SJSA1 (cell line): ENCODE data around the gene PCBD1. TPM values are rescaled to one million over a fixed set of nuclear protein-coding genes. Genes with fewer than 3 reads are reported as not detected.
"Not testable (repeated sequence)": the region's sequence is repeated elsewhere in the genome, so short reads cannot be mapped to it uniquely, and the experiment has no call there.

Source experiments
- DNase-seq, 2 experiments: peaks; one replicate each; pipeline ENCODE4 v3.0.0-alpha.2; 2015 to 2020; ENCODE audit warnings: low spot score in 2 of 2, low read depth in 1 of 2
- H3K27ac ChIP-seq: fragments of 250-450 bp; sonication (Bioruptor Pico); 2 replicates; pipeline ENCODE4 v1.5.1; 2020; ENCODE audit warnings: mild to moderate bottlenecking, moderate library complexity
- H3K27me3 ChIP-seq: fragments of 250-450 bp; sonication (Bioruptor Pico); replicated peaks from 2 replicates; pipeline ENCODE4 v1.5.1; 2020; ENCODE audit warnings: mild to moderate bottlenecking, moderate library complexity
- H3K36me3 ChIP-seq: fragments of 250-450 bp; sonication (Bioruptor Pico); 2 replicates; pipeline ENCODE4 v1.5.1; 2020; ENCODE audit warnings: mild to moderate bottlenecking
- H3K4me1 ChIP-seq: fragments of 250-450 bp; sonication (Bioruptor Pico); replicated peaks from 2 replicates; pipeline ENCODE4 v1.6.1; 2021; ENCODE audit warnings: mild to moderate bottlenecking
- H3K4me3 ChIP-seq: fragments of 250-450 bp; sonication (Bioruptor Pico); 2 replicates; pipeline ENCODE4 v1.5.1; 2020; ENCODE audit warnings: mild to moderate bottlenecking
- H3K9me3 ChIP-seq: fragments of 250-450 bp; sonication (Bioruptor Pico); replicated peaks from 2 replicates; pipeline ENCODE4 v1.5.1; 2020; ENCODE audit warnings: mild to moderate bottlenecking
- total RNA-seq: library from RNA; depleted of rRNA; stranded (reverse); fragments of >200 nt; shearing (Covaris generic); gene quantifications from 2 replicates; pipeline ENCODE4 v1.2.3, GENCODE V29; 2014

Gene PCBD1
- total RNA-seq, 1 experiment from 2014 or later: 32.8 TPM

DNA sequence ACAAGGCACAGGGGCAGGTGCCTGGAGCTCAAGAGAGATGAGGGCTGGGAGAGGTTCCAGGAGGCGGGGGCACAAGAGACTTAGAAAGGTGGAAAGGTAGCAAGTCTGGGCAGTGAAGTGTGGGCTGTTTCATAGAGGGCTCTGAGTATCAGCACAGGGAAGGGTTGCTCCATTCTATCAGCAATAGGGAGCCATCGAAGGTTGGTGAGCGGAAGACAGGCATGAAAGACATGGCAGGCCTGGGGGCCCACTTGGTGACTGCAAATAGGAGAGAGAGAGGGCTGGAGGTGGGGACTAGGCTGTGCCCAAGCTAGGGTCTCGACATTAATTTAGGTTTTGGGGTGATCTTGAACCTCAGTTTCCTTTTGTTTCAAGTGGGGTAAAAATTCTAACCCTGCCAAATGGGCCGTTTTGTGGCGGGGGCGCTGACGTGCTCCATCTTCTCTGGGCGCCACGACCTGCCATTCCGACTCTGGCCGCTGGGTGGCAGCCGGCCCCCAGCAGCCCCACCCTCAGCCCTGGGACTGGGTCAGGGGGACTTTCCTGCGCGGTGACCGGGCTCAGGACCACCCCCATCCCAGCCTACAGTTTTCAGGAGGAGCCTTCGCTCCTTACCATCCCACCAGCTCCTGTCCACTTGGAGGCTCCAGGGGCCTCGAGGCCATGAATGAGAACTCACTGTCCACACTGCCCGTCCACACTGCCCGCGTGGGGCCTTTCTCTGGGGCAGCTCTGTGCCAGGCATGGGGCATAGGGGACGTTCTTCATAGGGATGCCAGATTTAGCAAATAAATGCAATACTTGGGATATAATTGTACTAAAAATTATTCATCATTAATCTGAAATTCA lies 37.2 kb upstream of the PCBD1 start:
- DNase-seq: peak; percentile 27 to 55
- H3K27me3 ChIP-seq: peaks cover 9% of the 10 kb centered on the region

GRCh38 chr10:70923696-70924095 lies 35.3 kb upstream of the PCBD1 start:
- H3K4me1 ChIP-seq: no peaks in the 10 kb centered on the region
- H3K27ac ChIP-seq: no peak overlapping the region
- no peaks in the 10 kb centered on the region for H3K36me3 ChIP-seq
- peaks cover 9% of the 10 kb centered on the region for H3K27me3 ChIP-seq
- no peaks in the 10 kb centered on the region for H3K9me3 ChIP-seq
- H3K4me3 ChIP-seq: no peak overlapping the region
- no peak for DNase-seq

More for the DNA sequence above, 37.2 kb upstream of the PCBD1 start:
- Histone ChIP-seq H3K4me1 (no peaks in the 10 kb centered on the region), H3K4me3 (no peak overlapping the region), H3K27ac (no peak overlapping the region), H3K36me3 (no peaks in the 10 kb centered on the region), H3K9me3 (no peaks in the 10 kb centered on the region)

- H3K4me1 ChIP-seq: no peaks in the 10 kb centered on the region
- DNase-seq: no peak
- peaks cover 17% of the 10 kb centered on the region for H3K27me3 ChIP-seq
- H3K9me3 ChIP-seq: no peaks in the 10 kb centered on the region
- H3K4me3 ChIP-seq: no peak overlapping the region
- H3K27ac ChIP-seq: no peak overlapping the region
- H3K36me3 ChIP-seq: no peaks in the 10 kb centered on the region
Measured at GRCh38 chr10:70921285-70921684, 32.9 kb upstream of the PCBD1 start.

DNA sequence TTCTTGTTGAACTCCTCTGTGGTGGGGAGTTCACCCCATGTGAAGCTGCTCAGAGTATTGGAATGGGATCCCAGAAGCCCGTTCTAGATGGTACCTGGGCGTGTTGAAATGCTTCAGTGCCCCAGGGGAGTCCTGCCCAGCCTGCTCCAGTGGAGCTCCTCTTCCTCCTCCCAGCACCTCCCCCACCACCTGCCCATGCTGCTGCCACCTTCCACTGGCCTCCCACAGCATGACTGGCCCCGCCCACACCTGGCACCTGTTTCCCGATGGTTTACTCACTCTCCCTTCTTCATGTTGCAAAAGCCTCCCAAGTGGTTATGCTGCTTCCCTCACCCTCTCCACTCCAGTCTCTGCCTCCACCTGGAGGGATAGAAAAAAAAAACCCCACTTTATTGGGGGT lies 32.2 kb upstream of the PCBD1 start:
- no peak overlapping the region for H3K4me3 ChIP-seq

GRCh38 chr10:70919906-70920305 lies 31.5 kb upstream of the PCBD1 start:
- H3K27me3 ChIP-seq: peaks cover 17% of the 10 kb centered on the region

More for the DNA sequence above, 32.2 kb upstream of the PCBD1 start:
- no peaks in the 10 kb centered on the region for H3K36me3 ChIP-seq
- H3K27me3 ChIP-seq: peaks cover 17% of the 10 kb centered on the region
- DNase-seq: no peak
- H3K9me3 ChIP-seq: no peaks in the 10 kb centered on the region
- no peak overlapping the region for H3K27ac ChIP-seq
- H3K4me1 ChIP-seq: no peaks in the 10 kb centered on the region

DNA sequence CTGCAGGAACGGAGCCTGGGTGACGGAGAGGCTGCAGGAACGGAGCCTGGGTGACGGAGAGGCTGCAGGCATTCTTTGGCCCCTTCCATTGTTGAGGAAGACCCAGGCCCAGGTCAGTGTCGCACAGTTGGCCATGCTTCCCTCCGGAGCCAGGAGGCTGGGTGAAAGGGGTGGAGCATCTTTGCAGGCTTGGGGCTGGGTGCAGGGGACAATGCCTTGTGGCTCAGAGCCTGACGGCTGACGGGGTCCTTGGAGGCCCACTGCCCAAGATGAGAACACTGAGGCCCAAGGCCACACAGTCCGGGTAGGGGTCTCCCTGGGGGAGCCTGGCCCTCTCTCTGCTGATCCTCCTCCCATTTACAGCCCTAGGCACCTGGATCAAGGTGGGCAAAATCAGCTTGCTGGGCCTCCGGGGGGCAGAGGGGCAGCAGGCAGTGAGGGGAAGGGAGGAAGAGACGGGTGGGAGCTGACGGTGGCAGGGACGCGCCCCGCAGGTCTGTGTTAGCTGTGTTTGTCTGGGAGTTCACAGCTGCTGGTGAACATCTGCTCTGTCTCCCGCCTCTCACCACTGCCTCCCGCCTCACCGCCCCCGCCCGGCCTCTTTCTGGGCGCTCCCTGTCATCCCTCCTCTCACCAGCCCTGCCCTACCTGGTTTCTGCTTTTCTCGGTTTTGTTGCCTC lies 30.6 kb upstream of the PCBD1 start:
- Histone ChIP-seq H3K4me3 (no peak overlapping the region), H3K27me3 (peaks cover 17% of the 10 kb centered on the region), H3K4me1 (no peaks in the 10 kb centered on the region)

More at GRCh38 chr10:70919906-70920305, 31.5 kb upstream of the PCBD1 start:
- H3K36me3 ChIP-seq, H3K9me3 ChIP-seq, H3K4me3 ChIP-seq, H3K4me1 ChIP-seq, H3K27ac ChIP-seq, DNase-seq: not testable (repeated sequence)

GRCh38 chr10:70917635-70918034 lies 29.3 kb upstream of the PCBD1 start:
- H3K9me3 ChIP-seq: no peaks in the 10 kb centered on the region

More for the DNA sequence above, 30.6 kb upstream of the PCBD1 start:
- H3K9me3 ChIP-seq: no peaks in the 10 kb centered on the region
- no peak overlapping the region for H3K27ac ChIP-seq
- DNase-seq: no peak
- H3K36me3 ChIP-seq: no peaks in the 10 kb centered on the region

DNA sequence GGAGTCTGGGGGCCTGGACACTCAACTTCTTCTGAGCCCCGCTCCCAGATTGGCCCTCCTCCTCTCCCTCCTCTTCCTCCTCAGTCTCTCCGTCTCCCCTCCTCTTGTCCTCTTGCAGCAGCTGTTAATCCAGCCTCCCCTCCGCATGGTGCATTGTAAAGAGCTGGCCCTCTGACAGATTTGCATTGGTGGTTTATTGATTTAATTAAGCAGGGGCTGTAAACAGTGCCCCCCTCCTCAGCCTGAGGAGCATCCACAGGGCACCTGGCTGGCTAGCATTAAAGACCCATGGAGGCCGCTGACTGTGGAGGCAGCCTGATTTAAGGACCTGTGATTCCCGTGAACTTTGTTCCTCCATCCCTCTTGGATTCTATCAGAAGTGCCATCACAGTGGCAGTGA lies 28.9 kb upstream of the PCBD1 start:
- Histone ChIP-seq H3K4me3 (no peak overlapping the region), H3K27ac (no peak overlapping the region), H3K27me3 (peaks cover 19% of the 10 kb centered on the region), H3K4me1 (no peaks in the 10 kb centered on the region), H3K36me3 (no peaks in the 10 kb centered on the region), H3K9me3 (no peaks in the 10 kb centered on the region)
- DNase-seq: no peak

More at GRCh38 chr10:70917635-70918034, 29.3 kb upstream of the PCBD1 start:
- Histone ChIP-seq H3K4me1 (no peaks in the 10 kb centered on the region), H3K36me3 (no peaks in the 10 kb centered on the region), H3K27me3 (peaks cover 19% of the 10 kb centered on the region), H3K27ac (no peak overlapping the region), H3K4me3 (no peak overlapping the region)
- no peak for DNase-seq

DNA sequence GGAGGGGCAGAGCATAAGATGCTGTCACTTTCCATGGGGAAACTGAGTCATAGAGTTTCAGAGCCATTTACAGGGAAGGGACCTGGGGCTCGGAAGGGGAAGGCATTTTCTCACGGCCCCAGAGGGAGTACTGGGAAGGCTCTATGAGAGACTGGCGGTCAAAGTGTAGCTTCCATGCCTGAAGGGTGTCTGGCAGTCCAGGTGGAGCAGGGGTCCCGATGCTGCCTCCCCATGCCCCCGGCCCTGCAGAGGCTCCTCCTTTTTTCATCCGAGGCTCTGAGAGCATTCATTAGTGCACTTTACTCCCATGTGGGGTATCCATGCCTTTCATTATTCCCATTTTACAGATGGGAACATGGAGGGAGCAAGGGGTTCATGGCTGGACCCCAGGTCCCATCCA lies 27.9 kb upstream of the PCBD1 start:
- H3K4me3 ChIP-seq: no peak overlapping the region
- no peaks in the 10 kb centered on the region for H3K9me3 ChIP-seq
- no peak for DNase-seq
- H3K36me3 ChIP-seq: no peaks in the 10 kb centered on the region
- H3K4me1 ChIP-seq: no peaks in the 10 kb centered on the region
- peaks cover 15% of the 10 kb centered on the region for H3K27me3 ChIP-seq
- no peak overlapping the region for H3K27ac ChIP-seq

- Histone ChIP-seq H3K27ac (no peak overlapping the region), H3K27me3 (peaks cover 11% of the 10 kb centered on the region), H3K4me3 (no peak overlapping the region), H3K4me1 (no peaks in the 10 kb centered on the region), H3K36me3 (no peaks in the 10 kb centered on the region), H3K9me3 (no peaks in the 10 kb centered on the region)
- DNase-seq: no peak
Measured at GRCh38 chr10:70915806-70916205, 27.4 kb upstream of the PCBD1 start.

DNA sequence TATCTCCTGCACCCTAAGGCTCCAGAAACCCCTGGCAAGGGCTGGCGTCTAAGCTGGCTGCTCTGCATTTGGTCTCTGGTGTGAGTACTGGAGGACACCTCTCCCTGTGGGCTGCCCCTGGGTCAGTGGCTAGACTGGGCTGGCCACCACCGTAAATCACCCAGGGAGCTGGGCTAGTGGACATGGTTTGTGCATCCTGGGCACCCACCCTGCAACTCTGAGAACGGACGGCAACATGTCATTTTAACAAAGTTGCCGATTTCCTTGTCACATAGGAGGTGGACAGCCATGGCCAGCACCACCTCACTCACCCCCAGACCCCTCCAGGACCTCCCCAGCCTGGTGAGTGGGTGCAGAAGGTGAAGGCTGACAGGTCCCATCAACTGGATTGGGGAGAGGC lies 26.8 kb upstream of the PCBD1 start:
- DNase-seq: no peak
- Histone ChIP-seq H3K36me3 (no peaks in the 10 kb centered on the region), H3K4me3 (no peak overlapping the region), H3K27me3 (peaks cover 10% of the 10 kb centered on the region), H3K4me1 (no peaks in the 10 kb centered on the region), H3K9me3 (no peaks in the 10 kb centered on the region), H3K27ac (no peak overlapping the region)

GRCh38 chr10:70914316-70914864 lies 26.0 kb upstream of the PCBD1 start:
- H3K36me3 ChIP-seq: no peaks in the 10 kb centered on the region
- H3K27ac ChIP-seq: no peak overlapping the region
- H3K27me3 ChIP-seq: peaks cover 10% of the 10 kb centered on the region
- no peak for DNase-seq
- no peaks in the 10 kb centered on the region for H3K4me1 ChIP-seq
- no peak overlapping the region for H3K4me3 ChIP-seq
- no peaks in the 10 kb centered on the region for H3K9me3 ChIP-seq

- DNase-seq: no peak
- Histone ChIP-seq H3K4me1 (no peaks in the 10 kb centered on the region), H3K27ac (no peak overlapping the region), H3K4me3 (no peak overlapping the region), H3K9me3 (no peaks in the 10 kb centered on the region), H3K27me3 (peaks cover 10% of the 10 kb centered on the region), H3K36me3 (no peaks in the 10 kb centered on the region)
Measured at GRCh38 chr10:70913893-70914240, 25.5 kb upstream of the PCBD1 start.
